Measurements from ENCODE around the gene PACRG.

Gene PACRG

DNA sequence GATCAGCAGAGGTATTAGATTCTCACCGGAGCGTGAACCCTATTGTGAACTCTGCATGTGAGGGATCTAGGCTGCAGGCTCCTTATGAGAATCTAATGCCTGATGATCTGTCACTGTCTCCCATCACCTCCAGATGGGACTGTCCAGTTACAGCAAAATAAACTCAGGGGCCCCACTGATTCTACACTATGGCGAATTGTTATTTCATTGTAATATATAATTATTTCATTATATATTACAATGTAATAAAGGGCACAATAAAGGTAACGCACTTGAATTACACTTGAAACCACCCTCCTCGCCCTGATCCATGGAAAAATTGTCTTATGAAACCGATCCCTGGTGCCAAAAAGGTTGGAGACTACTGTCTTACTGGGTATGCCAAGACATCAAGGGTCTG, 18.8 kb upstream of the PACRG start:
- H3K4me3 ChIP-seq = no peak overlapping the region
- TF ChIP-seq, protein P1, sequence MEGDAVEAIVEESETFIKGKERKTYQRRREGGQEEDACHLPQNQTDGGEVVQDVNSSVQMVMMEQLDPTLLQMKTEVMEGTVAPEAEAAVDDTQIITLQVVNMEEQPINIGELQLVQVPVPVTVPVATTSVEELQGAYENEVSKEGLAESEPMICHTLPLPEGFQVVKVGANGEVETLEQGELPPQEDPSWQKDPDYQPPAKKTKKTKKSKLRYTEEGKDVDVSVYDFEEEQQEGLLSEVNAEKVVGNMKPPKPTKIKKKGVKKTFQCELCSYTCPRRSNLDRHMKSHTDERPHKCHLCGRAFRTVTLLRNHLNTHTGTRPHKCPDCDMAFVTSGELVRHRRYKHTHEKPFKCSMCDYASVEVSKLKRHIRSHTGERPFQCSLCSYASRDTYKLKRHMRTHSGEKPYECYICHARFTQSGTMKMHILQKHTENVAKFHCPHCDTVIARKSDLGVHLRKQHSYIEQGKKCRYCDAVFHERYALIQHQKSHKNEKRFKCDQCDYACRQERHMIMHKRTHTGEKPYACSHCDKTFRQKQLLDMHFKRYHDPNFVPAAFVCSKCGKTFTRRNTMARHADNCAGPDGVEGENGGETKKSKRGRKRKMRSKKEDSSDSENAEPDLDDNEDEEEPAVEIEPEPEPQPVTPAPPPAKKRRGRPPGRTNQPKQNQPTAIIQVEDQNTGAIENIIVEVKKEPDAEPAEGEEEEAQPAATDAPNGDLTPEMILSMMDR (IDR thresholded peaks at IDR 0.05) = no peak
- DNase-seq (ENCODE audit: low spot score) = no peak
- no peak overlapping the region for H3K27ac ChIP-seq

DNA sequence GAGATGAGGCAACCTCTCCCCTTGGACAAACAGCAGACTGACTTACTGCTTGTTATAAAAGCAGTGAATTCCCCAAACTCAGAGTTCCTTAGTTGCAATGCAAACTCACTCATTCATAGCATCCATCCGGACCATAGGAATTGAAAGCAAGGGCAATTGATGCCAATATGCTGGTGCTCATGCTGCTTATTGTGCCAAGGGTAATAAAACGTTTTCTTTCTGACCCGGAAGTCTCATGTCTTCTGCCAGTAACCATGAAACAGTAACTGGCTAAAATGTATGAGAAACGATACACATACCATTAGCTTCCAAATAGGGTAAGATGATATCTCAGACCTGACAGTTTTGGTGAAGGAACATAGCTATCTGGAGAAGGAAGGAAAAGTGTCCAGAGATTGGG, 18.3 kb upstream of the PACRG start:
- TF ChIP-seq, protein P1 (IDR thresholded peaks at IDR 0.05) = no peak
- H3K27ac ChIP-seq = no peak overlapping the region
- no peak for DNase-seq (ENCODE audit: low spot score)
- no peak overlapping the region for H3K4me3 ChIP-seq

DNA sequence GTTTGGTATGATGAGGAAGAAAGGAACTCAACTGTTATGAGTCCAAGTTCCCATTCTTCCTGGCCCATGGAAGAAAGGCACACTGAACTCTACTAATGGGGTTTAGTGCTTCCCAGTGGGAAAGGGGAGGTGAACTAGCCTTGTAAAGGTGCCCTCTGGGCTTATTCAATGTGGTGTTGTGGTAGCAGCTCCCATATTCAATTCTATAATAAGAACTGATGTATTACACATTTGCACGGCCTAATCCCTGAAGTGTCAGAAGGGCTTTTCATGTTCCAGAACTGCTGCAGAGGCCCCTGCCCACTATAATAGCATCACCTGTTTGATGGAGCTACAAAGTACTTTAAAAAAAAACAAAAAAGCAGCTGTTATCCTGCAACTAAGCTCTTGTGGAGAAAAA, 17.4 kb upstream of the PACRG start:
- TF ChIP-seq, protein P1 (IDR thresholded peaks at IDR 0.05) = no peak
- Histone ChIP-seq H3K27ac (no peak overlapping the region), H3K4me3 (no peak overlapping the region)
- DNase-seq (ENCODE audit: low spot score) = no peak

DNA sequence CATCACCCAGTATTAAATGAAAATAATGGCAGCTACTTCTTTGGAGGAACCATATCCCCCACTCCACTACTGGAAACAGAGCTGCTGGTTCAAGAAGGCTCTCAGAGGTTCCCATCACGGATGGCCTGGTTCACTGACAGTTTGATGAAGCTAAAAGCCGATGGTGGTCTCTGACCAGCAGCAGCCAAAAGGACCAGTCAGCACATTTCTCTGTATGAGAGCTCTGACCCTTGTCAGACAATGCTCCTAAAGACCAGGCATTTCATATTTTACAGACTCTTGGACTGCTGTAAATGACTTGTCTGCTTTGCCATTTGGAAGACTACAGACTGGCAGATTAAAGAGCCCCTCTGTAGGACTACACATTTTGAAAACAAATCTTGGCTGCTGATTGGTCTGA, 16.8 kb upstream of the PACRG start:
- no peak overlapping the region for H3K27ac ChIP-seq
- no peak for DNase-seq (ENCODE audit: low spot score)
- H3K4me3 ChIP-seq = no peak overlapping the region
- TF ChIP-seq, protein P1 (IDR thresholded peaks at IDR 0.05) = no peak

DNA sequence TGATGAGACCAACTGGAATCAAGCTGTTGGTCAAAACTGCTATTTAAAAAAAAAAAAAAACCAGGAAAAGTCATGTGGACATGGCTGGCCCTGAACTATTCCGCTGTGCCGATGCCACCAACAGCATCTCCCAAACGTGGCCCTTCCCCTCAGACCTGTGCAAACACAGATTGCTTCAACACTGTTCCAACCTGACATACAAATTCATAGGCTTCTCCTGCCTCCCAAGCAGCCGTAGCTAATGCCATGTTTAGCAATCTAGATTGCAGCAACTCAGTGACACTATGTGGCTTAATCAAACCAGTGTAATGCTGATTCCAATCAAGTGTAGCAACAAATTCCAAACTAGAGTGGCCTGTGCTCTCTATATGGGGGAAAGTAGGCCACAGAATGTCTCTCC, 16.4 kb upstream of the PACRG start:
- Histone ChIP-seq H3K27ac (no peak overlapping the region), H3K4me3 (no peak overlapping the region)
- no peak for DNase-seq (ENCODE audit: low spot score)
- TF ChIP-seq, protein P1 (IDR thresholded peaks at IDR 0.05) = no peak

DNA sequence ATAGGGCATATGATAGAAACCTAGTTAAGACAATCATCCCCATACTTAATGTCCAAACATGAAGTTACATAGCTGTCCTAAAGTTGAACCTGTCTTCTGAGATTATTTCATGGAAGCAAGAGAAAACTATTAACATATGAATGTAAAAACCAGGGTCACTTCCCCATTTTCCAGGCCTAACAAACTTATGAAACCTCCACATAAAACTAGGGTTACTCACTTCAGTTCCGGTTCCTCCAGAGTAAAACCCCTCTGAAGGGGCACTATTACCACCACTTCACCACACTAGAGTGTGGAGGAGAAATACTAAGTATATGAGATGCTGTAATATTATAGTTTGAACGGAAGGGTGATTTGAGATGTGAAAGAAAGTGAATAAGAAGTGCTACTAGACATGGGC, 15.1 kb upstream of the PACRG start:
- TF ChIP-seq, protein P1 (IDR thresholded peaks at IDR 0.05) = no peak
- Histone ChIP-seq H3K4me3 (no peak overlapping the region), H3K27ac (no peak overlapping the region)
- DNase-seq (ENCODE audit: low spot score) = no peak

DNA sequence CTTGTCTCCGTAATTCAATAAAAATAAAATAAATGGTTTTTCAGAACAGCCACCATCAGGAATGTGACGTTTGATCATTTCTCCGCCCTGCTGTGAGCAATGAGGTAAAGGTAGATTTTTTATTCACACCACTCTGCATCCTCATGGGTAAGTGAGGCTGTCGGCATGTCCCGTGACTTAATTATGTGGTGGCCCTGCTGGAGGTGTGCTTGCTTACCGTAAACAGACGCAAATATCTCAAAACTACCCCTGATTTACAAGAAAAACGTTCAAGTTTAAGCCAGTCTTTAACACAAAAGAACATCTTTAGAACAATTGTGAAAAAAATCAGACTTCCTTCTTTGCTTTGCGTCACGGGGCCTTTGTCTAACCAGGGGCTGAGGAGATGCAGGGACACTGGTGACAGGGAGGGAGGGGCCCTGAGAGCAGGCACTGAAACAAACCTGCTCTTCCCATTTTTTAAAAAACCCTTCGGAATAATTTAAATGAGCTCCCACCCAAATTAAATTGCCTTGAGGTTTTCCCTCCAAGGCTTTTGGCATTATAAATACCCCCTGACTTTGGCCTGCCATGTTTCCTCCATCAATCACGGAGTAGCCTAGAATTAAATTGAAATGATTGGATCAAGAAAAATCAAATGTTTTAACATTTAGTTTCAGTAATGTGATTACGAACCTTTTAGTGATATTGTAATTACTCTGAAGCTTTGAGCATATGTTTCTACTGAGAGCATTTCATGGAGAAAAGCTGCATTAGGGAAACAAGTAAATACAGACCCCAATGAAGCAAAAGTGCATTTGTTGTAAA, 13.6 kb upstream of the PACRG start:
- TF ChIP-seq, protein P1 (IDR thresholded peaks at IDR 0.05) = no peak
- no peak for DNase-seq (ENCODE audit: low spot score)
- Histone ChIP-seq H3K4me3 (no peak overlapping the region), H3K27ac (no peak overlapping the region)
